ENCODE data around the gene KRT222.

GRCh38 chr17:40647624-40648383, 17.2 kb downstream of the KRT222 start, which contains the start of gene SMARCE1:
- TF ChIP-seq CTCF (conservative IDR thresholded peaks at IDR 0.05; ENCODE audit: low read length) (no peak), EZH2phosphoT487 (IDR thresholded peaks at IDR 0.05; ENCODE audit: borderline replicate concordance, low read depth, low read length) (no peak)
